Heart right ventricle (tissue), 16 donors: Measurements from ENCODE around the gene PRKACA. TPM values are rescaled to one million over a fixed set of nuclear protein-coding genes. Genes with fewer than 3 reads are reported as not detected.

ENCODE experiments used
- ATAC-seq, 8 donors: fragments of 200-7000 bp; cut with Tn5 transposase; one replicate each; pipeline ENCODE4 v1.9.1; 2020; ENCODE audit warnings: mild to moderate bottlenecking in 8 of 8, moderate library complexity in 8 of 8, moderate number of reproducible peaks in 1 of 8
- DNase-seq, 2 donors: peaks; one replicate each; pipeline ENCODE4 v3.0.0-alpha.2; 2020
- H3K27ac ChIP-seq, 10 donors: fragments of 200-600 bp; sonication (generic) in 2 of 10; one replicate each; pipeline versions ENCODE4 v1.5.0 to v1.8.0; 2020 to 2022; ENCODE audit warnings: mild to moderate bottlenecking in 3 of 10
- H3K27me3 ChIP-seq, 7 donors: fragments of 200-600 bp; one replicate each; pipeline ENCODE4 v1.8.0; 2021 to 2022; ENCODE audit warnings: mild to moderate bottlenecking in 2 of 7
- H3K36me3 ChIP-seq, 9 donors: fragments of 200-600 bp; sonication (generic) in 1 of 9; one replicate each; pipeline versions ENCODE4 v1.5.0 to v1.8.0; 2020 to 2022; ENCODE audit warnings: mild to moderate bottlenecking in 2 of 9
- H3K4me1 ChIP-seq, 9 donors: fragments of 200-600 bp; sonication (generic) in 1 of 9; one replicate each; pipeline versions ENCODE4 v1.5.0 to v1.8.0; 2020 to 2022; ENCODE audit warnings: mild to moderate bottlenecking in 4 of 9
- H3K4me3 ChIP-seq, 10 donors: fragments of 200-600 bp; sonication (generic) in 2 of 10; one replicate each; pipeline versions ENCODE4 v1.5.0 to v1.8.0; 2020 to 2022; ENCODE audit warnings: mild to moderate bottlenecking in 7 of 10, moderate library complexity in 2 of 10
- H3K9me3 ChIP-seq, 11 donors: fragments of 200-600 bp in 10 of 11; sonication (generic) in 2 of 11; one replicate each; pipeline versions ENCODE4 v1.5.0 to v1.8.0; 2013 to 2022; ENCODE audit warnings: mild to moderate bottlenecking in 2 of 11, control low read depth in 1 of 11, moderate library complexity in 1 of 11
- CTCF ChIP-seq, 9 donors: fragments of 200-600 bp; sonication (generic) in 2 of 9; IDR thresholded peaks; one replicate each; pipeline versions ENCODE4 v1.5.0 to v1.8.0; 2021 to 2022; ENCODE audit warnings: antibody characterized with exemption in 9 of 9, mild to moderate bottlenecking in 5 of 9, moderate library complexity in 1 of 9
- WGBS, 2 donors: extraction: QIAGEN DNeasy Blood & Tissue Kit; methylation state at CpG; one replicate each; pipeline ENCODE4 v1.1.7; 2013; ENCODE audit warnings: inconsistent platforms in 1 of 2; 5-methylcytosine and 5-hydroxymethylcytosine counted together
- intact Hi-C, 10 donors: fragments of 100-400 bp; cut with DNase I; formaldehyde crosslinking; loops; one replicate each; pipeline versions ENCODE4 v1.11.1 to v1.14.2; 2022
- polyA plus RNA-seq, 2 donors: library from polyadenylated mRNA; stranded (reverse); fragments of 200-250 nt; gene quantifications; one replicate each; pipeline ENCODE4 v1.2.3, GENCODE V29; 2013
- total RNA-seq, 10 donors: library from RNA; stranded (reverse); fragmentation: NEBNext Ultra II Directional in 3 of 10; extraction: Animal tissue kit (Norgen Biotek cat#: 25700) in 3 of 10; gene quantifications; one replicate each; pipeline versions ENCODE4 v1.2.1 to v1.2.4, GENCODE V29; 2021 to 2023
- donor health status: Arrhythmogenic right ventricular cardiomyopathy.
- donor health status: ischemic (EF 13 %, LVEDD 7.1; RV severe dilation, severe dysfunction).
- donor health status: healthy with polysubstance abuse.
- donor health status: DM: no; HTN: yes; CAD: no.
- donor health status: DM: no; HTN: no; CAD: no.
- donor health status: ischemic (EF 25% LVEDD 6.9; RV normal size, moderate dysfunction).
- donor health status: ischemic (EF 25% LVEDD 5.7; RV mildly dilated, moderate dysfunction).
- donor health status: healthy.
- donor health status: DM: yes; HTN: yes; CAD: no.
- donor health status: Ischemic cardiomyopathy.
- donor health status: ischemic (EF 35%, LVEDD 5.7; RV mildly dilated, moderate dysfunction).
- donor health status: nonischemic (EF 11% LVEDD 7.7; RV severe dilation, severe dysfunction).
- donor health status: DM: yes; HTN: yes; CAD: no.
- donor health status: PGD.
- donor health status: ischemic (EF 29% LVEDD 5.4; RV normal size, mild dysfunction).
- donor health status: nonischemic (EF 23%, LVEDD 6.1; RV moderate dilation, normal function).

Gene PRKACA
- total and polyA plus RNA-seq, 12 donors, result 196 to 691 (median 508) TPM

GRCh38 chr19:14096272-14096992 is 21.1 kb downstream of the PRKACA start:
- peak in 2 of 8 donors; percentile 15 to 16 for ATAC-seq
- intact Hi-C loops, result no loop called here
- Histone ChIP-seq H3K4me1 (peaks cover 0 to 11% (median 7%) of the 10 kb centered on the region in 9 donors), H3K27ac (no peak overlapping the region), H3K36me3 (peaks cover 0 to 76% (median 45%) of the 10 kb centered on the region in 9 donors), H3K27me3 (no peaks in the 10 kb centered on the region), H3K4me3 (no peak overlapping the region), H3K9me3 (peaks cover 0 to 12% (median 8%) of the 10 kb centered on the region in 11 donors)
- 93 to 94% methylated on average over 11 of the region's 11 CpGs for WGBS, 2 donors
- DNase-seq, result no peak
- TF ChIP-seq CTCF (IDR thresholded peaks at IDR 0.05), result peak in 3 of 9 donors; percentile 9 to 22 (median 16)

- peaks cover 0 to 60% (median 29%) of the 10 kb centered on the region in 9 donors for H3K36me3 ChIP-seq
- ATAC-seq, result no peak
- intact Hi-C loops, result loop anchor here in 1 of 10 donors (5.0 kb wide), 1 partner anchor 42 kb away; the partner anchor contains the start of gene ASF1B
- H3K4me3 ChIP-seq, result no peak overlapping the region
- 84 to 85% methylated on average over 7 of the region's 7 CpGs for WGBS, 2 donors
- H3K4me1 ChIP-seq, result peaks cover 0 to 13% (median 8%) of the 10 kb centered on the region in 9 donors
- TF ChIP-seq CTCF (IDR thresholded peaks at IDR 0.05), result no peak
- H3K27ac ChIP-seq, result no peak overlapping the region
- no peak for DNase-seq
- no peaks in the 10 kb centered on the region for H3K27me3 ChIP-seq
- peaks cover 0 to 12% (median 8%) of the 10 kb centered on the region in 11 donors for H3K9me3 ChIP-seq
Observed at GRCh38 chr19:14094854-14095253, 22.7 kb downstream of the PRKACA start.

- intact Hi-C loops, result loop anchor here in 1 of 10 donors (5.0 kb wide), 1 partner anchor 44 kb away; the partner anchor contains the start of gene ASF1B
- WGBS, 2 donors, result 98 to 99% methylated on average over 9 of the region's 9 CpGs
- Histone ChIP-seq H3K27me3 (no peaks in the 10 kb centered on the region), H3K4me1 (peaks cover 0 to 22% (median 16%) of the 10 kb centered on the region in 9 donors), H3K4me3 (no peak overlapping the region), H3K36me3 (peaks cover 0 to 53% (median 26%) of the 10 kb centered on the region in 9 donors), H3K27ac (peak overlapping the region in 1 of 10 donors; percentile 10), H3K9me3 (peaks cover 0 to 12% (median 8%) of the 10 kb centered on the region in 11 donors)
- DNase-seq (no peak), ATAC-seq (no peak)
- TF ChIP-seq CTCF (IDR thresholded peaks at IDR 0.05), result no peak
Observed at GRCh38 chr19:14093117-14093823, 24.3 kb downstream of the PRKACA start.

GRCh38 chr19:14091813-14092462 is 25.6 kb downstream of the PRKACA start:
- peak overlapping the region in 9 of 10 donors; percentile 88 to 99 (median 96) for H3K27ac ChIP-seq
- H3K27me3 ChIP-seq, result no peaks in the 10 kb centered on the region
- no peak for TF ChIP-seq CTCF (IDR thresholded peaks at IDR 0.05)
- WGBS, 2 donors, result 23 to 28% methylated on average over 15 of the region's 15 CpGs
- peaks cover 0 to 49% (median 13%) of the 10 kb centered on the region in 9 donors for H3K36me3 ChIP-seq
- peaks cover 0 to 12% (median 8%) of the 10 kb centered on the region in 11 donors for H3K9me3 ChIP-seq
- H3K4me3 ChIP-seq, result peak overlapping the region; percentile 73 to 95 (median 80)
- H3K4me1 ChIP-seq, result peaks cover 0 to 19% (median 16%) of the 10 kb centered on the region in 9 donors
- DNase-seq (no peak), ATAC-seq (peak in 4 of 8 donors; percentile 0 to 13 (median 6))
- intact Hi-C loops, result loop anchor here in 2 of 10 donors (2.0 to 5.0 kb wide), 2 partner anchors 25 to 45 kb away; partner anchors contain the start of genes ASF1B (in 1 of the 2) and PRKACA (in 1 of the 2)
